ENCODE data around the gene LRIF1. TPM values are rescaled to one million over a fixed set of nuclear protein-coding genes. Genes with fewer than 3 reads are reported as not detected.

Gene LRIF1
- total and polyA plus RNA-seq, 2 of the 8 experiments (the other 6 are each of a cell fraction or from before 2014, with no cell fraction given), result 5.2 to 19.3 TPM

- Histone ChIP-seq H2AFZ (ENCODE audit: low read length) (no peak overlapping the region), H4K91ac (replicated peaks; ENCODE audit: insufficient read length, low read length) (no peak overlapping the region), H4K8ac (ENCODE audit: extremely low read depth, insufficient read depth, low read length) (no peak overlapping the region), H3K14ac (ENCODE audit: insufficient read length) (no peak overlapping the region), H4K20me1 (replicated peaks in 1 of 2; ENCODE audit: control insufficient read depth in 1 of 2, insufficient read depth in 2 of 2, low read length in 2 of 2) (no peaks in the 10 kb centered on the region), H3K4me2 (ENCODE audit: insufficient read depth in 1 of 2, low read depth in 2 of 2, low read length in 2 of 2) (no peak overlapping the region), H3K23ac (ENCODE audit: insufficient read length) (no peak overlapping the region), H3K4me3 (ENCODE audit: extremely low read depth in 1 of 4, insufficient read depth in 2 of 4, low read depth in 3 of 4, low read length in 4 of 4) (no peak overlapping the region), H2BK12ac (ENCODE audit: low read depth, low read length) (no peak overlapping the region), H3K79me2 (ENCODE audit: control insufficient read depth in 1 of 2, insufficient read depth in 2 of 2, low read length in 2 of 2) (no peaks in the 10 kb centered on the region), H2BK20ac (ENCODE audit: low read length) (no peak overlapping the region), H2BK5ac (ENCODE audit: low read depth, low read length) (no peak overlapping the region), H3K18ac (ENCODE audit: extremely low read depth, low read length) (no peak overlapping the region), H3K27me3 (replicated peaks in 1 of 4; ENCODE audit: control insufficient read depth in 3 of 4, extremely low read depth in 1 of 4, insufficient read depth in 3 of 4, low read length in 3 of 4) (no peaks in the 10 kb centered on the region), H3K9ac (replicated peaks in 1 of 4; ENCODE audit: extremely low read depth in 1 of 4, low read depth in 3 of 4, low read length in 3 of 4) (no peak overlapping the region), H3K4ac (replicated peaks; ENCODE audit: insufficient read length, low read depth, low read length) (no peak overlapping the region), H2BK15ac (ENCODE audit: low read length) (no peak overlapping the region), H3K9me3 (ENCODE audit: insufficient read depth in 2 of 2, low read depth in 1 of 2, low read length in 1 of 2) (peaks cover 0 to 6% of the 10 kb centered on the region in 2 experiments; a peak in 1 of 4 replicates), H3K4me1 (replicated peaks in 1 of 4; ENCODE audit: control insufficient read depth in 3 of 4, insufficient read depth in 4 of 4, low read length in 3 of 4) (no peaks in the 10 kb centered on the region; a peak in 1 of 7 replicates), H4K5ac (ENCODE audit: insufficient read length, low read depth, low read length) (no peak overlapping the region), H2AK5ac (ENCODE audit: low read depth, low read length) (no peak overlapping the region), H3K27ac (ENCODE audit: low read depth, low read length) (no peak overlapping the region), H3K36me3 (ENCODE audit: control insufficient read depth in 2 of 4, insufficient read depth in 4 of 4, low read length in 3 of 4) (no peaks in the 10 kb centered on the region), H3K79me1 (ENCODE audit: low read depth, low read length) (no peaks in the 10 kb centered on the region), H3K23me2 (ENCODE audit: low read depth, low read length) (no peaks in the 10 kb centered on the region), H2BK120ac (replicated peaks; ENCODE audit: low read depth, low read length) (no peak overlapping the region), H3K56ac (replicated peaks; ENCODE audit: insufficient read length, low read depth, low read length) (no peak overlapping the region)
- CTCF ChIA-PET (ENCODE audit: partially characterized antibody), result no interaction called here
- no peak for DNase-seq (ENCODE audit: low read depth in 1 of 2, low spot score in 2 of 2)
- POLR2A ChIA-PET (ENCODE audit: partially characterized antibody), result no interaction called here
- no peak for FAIRE-seq
- no peak for TF ChIP-seq RAD21 (IDR thresholded peaks at IDR 0.05 in 1 of 2, conservative IDR thresholded peaks at IDR 0.05 in 1 of 2; ENCODE audit: low read depth in 2 of 2, low read length in 2 of 2)
- no peak for TF ChIP-seq CTCF (IDR thresholded peaks at IDR 0.05; ENCODE audit: control extremely low read depth in 1 of 3, insufficient read depth in 1 of 3, low read depth in 1 of 3, low read length in 3 of 3)
- no peak for TF ChIP-seq CBX8 (IDR thresholded peaks at IDR 0.05; ENCODE audit: borderline replicate concordance, low read depth, low read length)
- no peak for TF ChIP-seq KDM1A (IDR thresholded peaks at IDR 0.05; ENCODE audit: borderline replicate concordance, low read length)
- TF ChIP-seq RFX5 (IDR thresholded peaks at IDR 0.05; ENCODE audit: borderline replicate concordance, low read depth, low read length), result no peak
- TF ChIP-seq HDAC6 (IDR thresholded peaks at IDR 0.05; ENCODE audit: low read depth, low read length), result no peak
- TF ChIP-seq BRCA1 (IDR thresholded peaks at IDR 0.05; ENCODE audit: low read depth, low read length), result no peak
- no peak for TF ChIP-seq CTBP2 (IDR thresholded peaks at IDR 0.05; ENCODE audit: borderline replicate concordance, insufficient read depth, insufficient read length, low read length)
- TF ChIP-seq PHF8 (conservative IDR thresholded peaks at IDR 0.05; ENCODE audit: low read depth, low read length), result no peak
- no peak for TF ChIP-seq SP1 (IDR thresholded peaks at IDR 0.05; ENCODE audit: low read depth, low read length)
- TF ChIP-seq POLR2AphosphoS5 (IDR thresholded peaks at IDR 0.05; ENCODE audit: low read depth, low read length), result no peak
- TF ChIP-seq YY1 (IDR thresholded peaks at IDR 0.05; ENCODE audit: low read depth, low read length), result no peak
- no peak for TF ChIP-seq NANOG (IDR thresholded peaks at IDR 0.05; ENCODE audit: insufficient read depth, low read depth, low read length, poor library complexity, severe bottlenecking)
These were observed 50.9 kb downstream of the LRIF1 start for GRCh38 chr1:110912784-110913183.
